ENCODE data around the gene GSTA5.
A peak's percentile ranks its signal among the peaks of the same experiment; 100 is the strongest.
"Not testable (repeated sequence)": the region's sequence is repeated elsewhere in the genome, so short reads cannot be mapped to it uniquely, and the experiment has no call there.

GSTA5 gene

GRCh38 chr6:52840763-52841585 lies at the start of gene GSTA5:
TSS of gene GSTA5 (minus strand) at chr6:52840813.
- Histone ChIP-seq H3K4me3 (ENCODE audit: low read length) (no peak within 1 kb of the TSS), H3K4me1 (ENCODE audit: insufficient read depth, low read length) (peaks cover 3% of the 10 kb centered on the region), H3K9me3 (ENCODE audit: low read length) (no peaks in the 10 kb centered on the region), H3K27me3 (ENCODE audit: insufficient read depth, low read length) (no peaks in the 10 kb centered on the region), H2AFZ (ENCODE audit: low read depth, low read length) (no peak within 1 kb of the TSS), H3K36me3 (ENCODE audit: insufficient read depth, low read length) (no peaks in the 10 kb centered on the region)

GRCh38 chr6:52890018-52890417 lies 49.4 kb upstream of the GSTA5 start:
- H3K27me3 ChIP-seq (ENCODE audit: insufficient read depth, low read length): no peaks in the 10 kb centered on the region
- no peak overlapping the region for H3K4me3 ChIP-seq (ENCODE audit: low read length)
- no peaks in the 10 kb centered on the region for H3K9me3 ChIP-seq (ENCODE audit: low read length)
- H3K4me1 ChIP-seq (ENCODE audit: insufficient read depth, low read length): no peaks in the 10 kb centered on the region
- H3K36me3 ChIP-seq (ENCODE audit: insufficient read depth, low read length): no peaks in the 10 kb centered on the region
- H2AFZ ChIP-seq (ENCODE audit: low read depth, low read length): no peak overlapping the region

GRCh38 chr6:52887910-52888524 lies 47.4 kb upstream of the GSTA5 start:
- Histone ChIP-seq H3K9me3 (ENCODE audit: low read length) (no peaks in the 10 kb centered on the region), H2AFZ (ENCODE audit: low read depth, low read length) (no peak overlapping the region), H3K36me3 (ENCODE audit: insufficient read depth, low read length) (no peaks in the 10 kb centered on the region), H3K4me3 (ENCODE audit: low read length) (no peak overlapping the region), H3K4me1 (ENCODE audit: insufficient read depth, low read length) (no peaks in the 10 kb centered on the region), H3K27me3 (ENCODE audit: insufficient read depth, low read length) (no peaks in the 10 kb centered on the region)

- no peak overlapping the region for H2AFZ ChIP-seq (ENCODE audit: low read depth, low read length)
- no peaks in the 10 kb centered on the region for H3K27me3 ChIP-seq (ENCODE audit: insufficient read depth, low read length)
- no peaks in the 10 kb centered on the region for H3K36me3 ChIP-seq (ENCODE audit: insufficient read depth, low read length)
- no peaks in the 10 kb centered on the region for H3K4me1 ChIP-seq (ENCODE audit: insufficient read depth, low read length)
- H3K9me3 ChIP-seq (ENCODE audit: low read length): no peaks in the 10 kb centered on the region
- H3K4me3 ChIP-seq (ENCODE audit: low read length): peak overlapping the region; percentile 19
Observed at GRCh38 chr6:52881996-52882841, 41.6 kb upstream of the GSTA5 start.

- H3K4me1 ChIP-seq (ENCODE audit: insufficient read depth, low read length): no peaks in the 10 kb centered on the region
- no peak overlapping the region for H3K4me3 ChIP-seq (ENCODE audit: low read length)
- no peak overlapping the region for H2AFZ ChIP-seq (ENCODE audit: low read depth, low read length)
- H3K36me3 ChIP-seq (ENCODE audit: insufficient read depth, low read length): no peaks in the 10 kb centered on the region
- H3K27me3 ChIP-seq (ENCODE audit: insufficient read depth, low read length): no peaks in the 10 kb centered on the region
- H3K9me3 ChIP-seq (ENCODE audit: low read length): no peaks in the 10 kb centered on the region
Observed at GRCh38 chr6:52881662-52881995, 41.0 kb upstream of the GSTA5 start.

GRCh38 chr6:52877786-52878185 lies 37.2 kb upstream of the GSTA5 start:
- Histone ChIP-seq H3K9me3 (ENCODE audit: low read length) (no peaks in the 10 kb centered on the region), H3K4me3 (ENCODE audit: low read length) (no peak overlapping the region), H3K4me1 (ENCODE audit: insufficient read depth, low read length) (no peaks in the 10 kb centered on the region), H2AFZ (ENCODE audit: low read depth, low read length) (no peak overlapping the region), H3K36me3 (ENCODE audit: insufficient read depth, low read length) (no peaks in the 10 kb centered on the region), H3K27me3 (ENCODE audit: insufficient read depth, low read length) (peaks cover 3% of the 10 kb centered on the region)

GRCh38 chr6:52877168-52877567 lies 36.6 kb upstream of the GSTA5 start:
- no peaks in the 10 kb centered on the region for H3K9me3 ChIP-seq (ENCODE audit: low read length)

GRCh38 chr6:52876056-52876787 lies 35.6 kb upstream of the GSTA5 start:
- Histone ChIP-seq H2AFZ (ENCODE audit: low read depth, low read length) (no peak overlapping the region), H3K4me3 (ENCODE audit: low read length) (no peak overlapping the region), H3K36me3 (ENCODE audit: insufficient read depth, low read length) (no peaks in the 10 kb centered on the region), H3K9me3 (ENCODE audit: low read length) (no peaks in the 10 kb centered on the region), H3K27me3 (ENCODE audit: insufficient read depth, low read length) (peaks cover 3% of the 10 kb centered on the region), H3K4me1 (ENCODE audit: insufficient read depth, low read length) (no peaks in the 10 kb centered on the region)

More at GRCh38 chr6:52877168-52877567, 36.6 kb upstream of the GSTA5 start:
- Histone ChIP-seq H3K27me3 (ENCODE audit: insufficient read depth, low read length) (peaks cover 3% of the 10 kb centered on the region), H3K4me1 (ENCODE audit: insufficient read depth, low read length) (no peaks in the 10 kb centered on the region), H2AFZ (ENCODE audit: low read depth, low read length) (no peak overlapping the region), H3K36me3 (ENCODE audit: insufficient read depth, low read length) (no peaks in the 10 kb centered on the region), H3K4me3 (ENCODE audit: low read length) (no peak overlapping the region)

GRCh38 chr6:52872031-52872430 lies 31.4 kb upstream of the GSTA5 start:
- Histone ChIP-seq H3K36me3 (ENCODE audit: insufficient read depth, low read length) (no peaks in the 10 kb centered on the region), H3K4me1 (ENCODE audit: insufficient read depth, low read length) (no peaks in the 10 kb centered on the region), H3K27me3 (ENCODE audit: insufficient read depth, low read length) (peaks cover 3% of the 10 kb centered on the region), H2AFZ (ENCODE audit: low read depth, low read length) (no peak overlapping the region), H3K4me3 (ENCODE audit: low read length) (no peak overlapping the region), H3K9me3 (ENCODE audit: low read length) (no peaks in the 10 kb centered on the region)

GRCh38 chr6:52871621-52872020 lies 31.0 kb upstream of the GSTA5 start:
- Histone ChIP-seq H2AFZ (ENCODE audit: low read depth, low read length) (no peak overlapping the region), H3K27me3 (ENCODE audit: insufficient read depth, low read length) (peaks cover 3% of the 10 kb centered on the region), H3K4me1 (ENCODE audit: insufficient read depth, low read length) (no peaks in the 10 kb centered on the region), H3K4me3 (ENCODE audit: low read length) (no peak overlapping the region), H3K36me3 (ENCODE audit: insufficient read depth, low read length) (no peaks in the 10 kb centered on the region), H3K9me3 (ENCODE audit: low read length) (no peaks in the 10 kb centered on the region)

GRCh38 chr6:52870335-52871091 lies 29.9 kb upstream of the GSTA5 start:
- H3K36me3 ChIP-seq (ENCODE audit: insufficient read depth, low read length); H3K4me1 ChIP-seq (ENCODE audit: insufficient read depth, low read length); H3K27me3 ChIP-seq (ENCODE audit: insufficient read depth, low read length); H3K4me3 ChIP-seq (ENCODE audit: low read length); H3K9me3 ChIP-seq (ENCODE audit: low read length); H2AFZ ChIP-seq (ENCODE audit: low read depth, low read length): not testable (repeated sequence)

GRCh38 chr6:52868899-52869298 lies 28.3 kb upstream of the GSTA5 start:
- not testable (repeated sequence) for H3K9me3 ChIP-seq (ENCODE audit: low read length); H2AFZ ChIP-seq (ENCODE audit: low read depth, low read length); H3K4me3 ChIP-seq (ENCODE audit: low read length); H3K27me3 ChIP-seq (ENCODE audit: insufficient read depth, low read length); H3K4me1 ChIP-seq (ENCODE audit: insufficient read depth, low read length); H3K36me3 ChIP-seq (ENCODE audit: insufficient read depth, low read length)

All from neuron (in vitro differentiated cells).